HG02885 (cell line): Measurements from ENCODE around the gene DMRT3.

Source experiments
- ATAC-seq: cut with Tn5 transposase; IDR thresholded peaks from one replicate; pipeline ENCODE4 v1.9.1; 2021; ENCODE audit warnings: mild to moderate bottlenecking; ENCODE audit not compliant: unreplicated experiment, poor library complexity

DMRT3 gene, protein sequence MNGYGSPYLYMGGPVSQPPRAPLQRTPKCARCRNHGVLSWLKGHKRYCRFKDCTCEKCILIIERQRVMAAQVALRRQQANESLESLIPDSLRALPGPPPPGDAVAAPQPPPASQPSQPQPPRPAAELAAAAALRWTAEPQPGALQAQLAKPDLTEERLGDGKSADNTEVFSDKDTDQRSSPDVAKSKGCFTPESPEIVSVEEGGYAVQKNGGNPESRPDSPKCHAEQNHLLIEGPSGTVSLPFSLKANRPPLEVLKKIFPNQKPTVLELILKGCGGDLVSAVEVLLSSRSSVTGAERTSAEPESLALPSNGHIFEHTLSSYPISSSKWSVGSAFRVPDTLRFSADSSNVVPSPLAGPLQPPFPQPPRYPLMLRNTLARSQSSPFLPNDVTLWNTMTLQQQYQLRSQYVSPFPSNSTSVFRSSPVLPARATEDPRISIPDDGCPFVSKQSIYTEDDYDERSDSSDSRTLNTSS

DNA sequence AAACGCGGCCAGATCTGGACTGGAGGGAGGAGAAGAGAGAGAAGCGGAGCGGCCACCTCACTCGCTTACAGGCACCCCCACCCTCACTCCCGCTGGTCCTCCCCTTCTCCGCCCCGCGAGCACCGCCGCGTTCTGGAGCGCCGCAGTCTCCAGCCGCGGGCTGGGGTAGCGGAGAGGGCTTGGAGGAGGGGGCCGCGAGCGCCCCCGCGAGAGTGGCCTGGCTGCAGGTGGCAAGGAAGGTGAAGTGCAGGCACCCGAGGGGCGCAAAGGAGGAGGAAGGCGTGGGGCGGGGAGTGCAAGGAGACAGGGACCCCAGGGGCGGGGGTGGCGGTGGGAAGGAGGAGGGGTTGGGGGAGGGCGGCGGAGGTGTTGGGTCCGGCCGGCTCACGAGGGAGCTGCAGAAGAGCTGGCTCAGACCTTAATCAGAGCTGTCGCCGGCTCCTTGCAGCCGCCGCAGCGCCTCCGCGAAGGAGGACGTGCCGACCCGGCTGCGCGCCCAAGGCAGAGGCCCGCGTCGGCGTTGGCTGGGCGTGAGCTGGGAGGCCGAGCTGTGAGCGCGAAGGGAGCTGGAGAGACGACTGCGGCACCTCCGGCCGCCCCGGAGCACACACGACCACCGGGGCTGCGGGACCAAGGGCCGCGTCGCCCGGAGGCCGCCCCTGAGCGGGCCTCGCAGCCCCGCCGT, at the start of gene DMRT3:
TSS of gene DMRT3 (plus strand) at position 398 of the 685 bp plus-strand sequence. CDS start 347 bp downstream, outside the sequence.
- ATAC-seq, result no peak

DNA sequence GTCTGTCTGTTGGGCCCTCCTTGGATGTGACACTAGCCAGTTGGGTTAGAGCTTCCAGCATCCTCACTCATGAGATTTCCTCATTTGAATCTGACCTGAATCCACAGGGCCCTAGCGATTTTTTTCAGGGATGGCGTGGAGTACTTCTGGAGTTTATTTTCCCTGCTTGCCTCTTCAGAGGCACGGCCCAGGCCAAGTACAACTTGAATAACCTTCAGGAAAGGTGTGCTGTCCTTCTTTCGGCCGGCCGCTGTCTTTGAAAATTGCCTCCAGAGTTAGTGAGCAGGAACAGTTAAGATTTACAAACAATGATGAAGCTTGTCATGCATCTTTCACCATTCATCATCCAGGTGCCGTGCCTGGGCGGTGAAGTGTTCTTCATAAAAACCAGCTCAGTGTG, 49.5 kb upstream of the DMRT3 start:
- ATAC-seq, result no peak

DNA sequence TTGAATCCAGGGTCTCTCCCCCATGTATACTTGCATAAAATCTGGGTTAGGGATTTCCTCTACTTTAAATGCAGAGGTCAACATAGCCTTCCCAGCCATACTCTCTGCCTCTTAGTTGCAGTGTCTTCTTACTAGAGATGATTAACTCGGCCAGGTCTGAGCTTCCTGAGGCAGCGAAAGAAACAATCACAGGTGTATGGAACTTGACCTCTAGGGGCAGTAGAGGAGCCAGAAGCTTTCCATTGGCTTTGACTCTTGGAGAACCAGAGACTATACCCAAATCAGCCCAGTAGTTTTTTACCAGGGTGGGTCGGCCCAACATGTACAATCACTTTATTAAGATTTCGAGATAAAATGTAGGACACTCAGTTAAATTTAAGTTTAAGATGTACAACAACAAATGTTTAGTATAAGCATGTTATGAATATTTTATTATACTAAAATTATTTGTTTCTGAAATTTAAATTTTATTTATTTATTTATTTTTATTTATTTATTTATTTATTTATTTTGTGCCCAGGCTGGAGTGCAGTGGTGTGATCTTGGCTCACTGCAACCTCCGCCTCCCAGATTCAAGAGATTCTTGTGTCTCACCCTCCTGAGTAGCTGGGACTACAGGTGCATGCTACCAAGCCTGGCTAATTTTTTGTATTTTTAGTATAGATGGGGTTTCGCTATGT, 48.0 kb upstream of the DMRT3 start:
- ATAC-seq, result peak; percentile 68

DNA sequence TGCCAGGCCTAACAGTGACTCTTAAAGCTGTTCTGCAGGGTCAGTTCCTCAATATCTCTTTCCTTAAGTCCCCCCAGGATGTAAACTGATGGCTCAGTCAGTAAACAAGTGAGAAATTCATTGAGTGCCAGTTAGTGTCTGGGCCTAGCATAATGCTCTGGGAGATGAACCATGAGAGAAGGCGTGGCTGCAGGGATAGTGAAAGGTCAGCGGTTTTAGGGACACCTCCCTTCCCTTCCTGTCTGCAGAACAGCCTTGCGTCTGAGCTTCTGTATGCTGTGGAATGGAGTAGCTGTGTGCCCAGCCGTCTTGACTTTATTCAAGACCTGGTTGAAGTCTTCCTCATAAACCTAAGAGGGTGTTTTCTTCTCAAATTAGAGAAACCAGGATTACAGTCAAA, 46.7 kb upstream of the DMRT3 start:
- ATAC-seq, result no peak

DNA sequence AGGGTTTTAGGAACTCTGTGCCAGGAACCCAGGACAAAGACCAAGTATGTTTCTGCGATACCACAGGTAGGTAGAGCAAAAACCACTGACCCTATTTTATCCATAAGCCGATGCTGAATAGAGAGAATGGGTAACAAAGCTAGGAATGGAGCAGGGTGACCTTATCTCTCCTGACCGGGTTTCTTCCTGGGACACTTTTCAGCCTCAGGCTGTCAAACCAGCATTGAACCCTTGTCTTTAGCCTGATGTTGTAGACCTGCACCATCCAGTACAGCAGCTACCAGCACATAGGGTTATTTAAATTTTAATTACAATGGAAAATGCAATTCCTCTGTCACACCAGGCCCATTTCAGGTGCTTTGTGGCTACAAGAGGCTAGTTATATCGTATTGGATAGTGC, 43.1 kb upstream of the DMRT3 start:
- ATAC-seq, result no peak

DNA sequence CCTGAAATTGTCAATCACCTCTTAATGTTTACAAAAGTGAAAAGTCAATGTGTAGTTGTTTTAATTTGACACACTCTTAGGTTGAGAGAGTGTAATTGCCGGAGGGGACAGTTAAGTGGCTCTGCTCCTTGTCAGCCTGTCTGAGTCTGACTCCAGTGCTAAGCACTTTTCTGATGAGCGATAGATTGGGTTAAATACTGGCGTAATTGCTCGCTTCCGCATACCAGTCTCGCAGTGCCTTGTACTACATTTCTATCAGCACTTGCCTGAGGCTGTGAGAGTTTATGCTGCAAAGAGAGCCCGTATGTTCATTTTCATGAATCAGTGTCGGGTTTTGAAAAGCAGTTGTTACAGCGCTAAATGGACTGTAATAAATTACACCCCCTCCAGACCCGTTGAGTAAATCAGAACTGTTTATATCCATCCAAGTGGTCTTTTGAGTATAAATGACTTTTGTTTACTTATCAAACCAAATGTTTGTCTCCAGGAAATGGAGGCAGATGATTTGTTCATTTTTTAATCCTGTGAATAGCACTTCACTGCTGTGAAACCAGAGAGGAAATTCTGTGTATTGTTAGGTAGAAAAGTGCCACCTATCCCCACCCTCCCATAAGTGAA, 41.0 kb upstream of the DMRT3 start:
- no peak for ATAC-seq

DNA sequence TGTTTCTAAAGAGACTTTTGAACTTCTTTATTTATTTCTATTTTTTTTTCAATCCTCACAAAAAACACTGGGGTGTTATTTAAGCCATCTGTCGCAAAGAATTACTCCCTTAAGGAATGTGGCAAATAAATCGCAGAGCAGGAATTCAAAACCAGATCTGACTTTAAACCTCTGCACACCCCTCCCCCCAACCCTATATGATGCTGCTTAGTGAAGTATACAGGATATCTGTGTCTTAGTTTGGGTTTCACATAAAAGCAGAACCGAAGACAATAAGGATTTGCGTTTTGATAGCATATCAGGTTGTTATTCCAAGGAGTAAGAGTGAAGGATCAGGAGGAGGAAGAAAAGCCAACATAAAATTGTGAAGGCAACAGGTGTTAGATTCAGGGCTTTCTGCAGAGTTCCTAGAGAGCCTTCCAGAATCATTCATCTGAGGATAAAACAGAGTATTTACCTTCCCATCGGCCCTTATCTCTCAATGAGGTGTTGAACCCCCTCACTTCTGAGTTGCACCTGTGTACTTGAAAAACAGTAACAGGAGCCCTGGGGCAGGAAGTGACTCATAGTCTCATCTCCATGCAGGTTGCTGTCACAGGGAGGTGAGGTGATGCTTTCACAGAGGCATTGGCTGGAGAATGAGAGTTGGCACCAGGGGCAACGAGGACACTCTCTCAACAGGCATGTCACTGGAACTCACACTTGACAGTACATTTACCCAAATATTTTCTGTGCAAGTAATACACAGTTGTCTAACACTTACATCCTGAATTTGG, 33.5 kb upstream of the DMRT3 start:
- no peak for ATAC-seq

DNA sequence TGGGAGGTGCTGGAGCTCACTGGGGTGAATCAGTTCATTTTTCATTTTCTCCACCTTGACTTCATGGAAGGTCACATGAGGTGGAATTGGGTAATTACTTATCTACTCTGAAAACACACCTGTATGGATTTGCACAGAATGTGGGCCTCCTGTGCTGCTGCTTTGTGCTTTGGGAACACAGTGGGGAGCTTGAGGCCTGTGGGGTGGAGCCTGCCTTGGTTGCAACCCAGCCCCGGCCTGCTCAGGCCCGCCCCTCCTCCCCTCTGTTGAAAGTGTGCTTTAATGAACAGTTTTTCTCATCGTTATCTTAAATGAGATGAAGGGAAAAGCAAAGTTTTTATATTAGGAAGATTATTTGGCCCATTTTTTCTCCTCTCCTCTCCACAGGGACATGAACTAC, 28.5 kb upstream of the DMRT3 start:
- no peak for ATAC-seq

DNA sequence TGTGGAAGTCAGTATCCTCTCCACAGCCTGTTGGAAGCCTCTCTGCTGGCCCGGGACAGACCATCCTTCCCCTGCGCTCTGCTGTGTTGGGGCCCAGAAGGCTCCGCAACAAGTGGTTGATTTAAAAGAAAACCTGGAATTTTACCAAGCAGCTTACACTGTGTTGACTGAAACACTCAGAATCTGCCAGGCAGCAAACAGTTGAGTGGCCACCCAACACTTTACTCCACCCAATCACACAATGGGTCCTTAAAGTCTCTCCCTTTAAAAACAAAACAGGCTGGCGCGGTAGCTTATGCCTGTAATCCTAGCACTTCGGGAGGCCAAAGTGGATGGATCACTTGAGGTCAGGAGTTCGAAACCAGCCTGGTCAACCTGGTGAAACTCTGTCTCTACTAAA, 28.0 kb upstream of the DMRT3 start:
- no peak for ATAC-seq

DNA sequence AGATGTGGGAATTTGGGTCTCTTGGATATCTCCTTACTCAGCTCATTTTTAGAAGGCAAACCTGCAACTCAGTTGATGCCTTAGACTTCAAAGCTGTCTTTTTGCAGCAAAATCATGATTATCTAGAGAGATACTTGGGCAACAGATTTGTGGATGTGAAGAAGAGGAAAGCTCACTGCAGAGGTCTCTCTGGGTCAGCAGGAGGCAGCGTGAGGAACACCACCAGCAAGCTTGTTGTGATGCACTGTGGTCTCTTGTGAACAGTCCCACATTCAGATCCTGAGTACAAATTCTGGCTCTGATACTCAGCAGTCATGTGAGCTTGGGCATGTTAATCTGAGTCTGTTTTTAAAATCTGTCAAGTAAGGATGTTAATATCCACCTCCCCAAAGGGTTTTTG, 26.3 kb upstream of the DMRT3 start:
- ATAC-seq, result no peak

DNA sequence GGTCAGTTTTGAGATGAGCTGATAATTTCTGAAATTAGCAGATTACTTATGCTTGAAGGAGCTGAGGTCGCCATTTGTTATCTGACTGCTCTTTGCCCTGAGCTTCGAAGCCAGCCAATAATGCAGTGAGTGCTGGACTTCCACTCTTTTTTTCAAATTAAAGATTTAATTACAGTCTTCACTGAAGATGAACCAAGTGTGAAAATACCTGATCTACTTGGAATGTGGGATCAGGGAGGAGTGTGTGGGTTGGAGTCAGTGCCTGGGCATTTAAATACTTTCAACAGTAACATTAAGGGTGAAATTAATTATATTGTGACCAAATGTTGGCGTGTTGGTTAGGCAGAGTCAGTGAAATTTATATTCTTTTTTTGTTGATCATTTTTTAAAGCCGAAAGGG, 23.9 kb upstream of the DMRT3 start:
- no peak for ATAC-seq

DNA sequence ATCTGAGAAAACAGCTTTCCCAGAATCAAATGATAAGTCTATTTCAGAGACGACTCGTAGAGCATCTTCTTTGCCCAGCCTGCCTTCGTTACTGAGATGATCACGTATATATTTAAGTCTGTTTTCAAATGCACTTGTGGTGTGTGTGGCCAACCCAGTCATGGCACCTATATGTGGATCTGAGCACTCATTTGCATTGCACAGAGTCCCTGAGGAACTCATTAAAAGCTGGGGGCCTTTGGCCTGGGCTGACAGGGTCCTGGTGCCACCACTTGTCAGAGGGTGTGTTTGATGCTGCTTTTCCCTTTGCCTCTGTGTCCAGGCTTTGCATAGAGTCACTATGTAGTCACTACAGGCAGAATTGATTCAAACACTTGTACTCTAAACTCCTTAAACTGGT, 17.4 kb upstream of the DMRT3 start:
- ATAC-seq, result no peak

DNA sequence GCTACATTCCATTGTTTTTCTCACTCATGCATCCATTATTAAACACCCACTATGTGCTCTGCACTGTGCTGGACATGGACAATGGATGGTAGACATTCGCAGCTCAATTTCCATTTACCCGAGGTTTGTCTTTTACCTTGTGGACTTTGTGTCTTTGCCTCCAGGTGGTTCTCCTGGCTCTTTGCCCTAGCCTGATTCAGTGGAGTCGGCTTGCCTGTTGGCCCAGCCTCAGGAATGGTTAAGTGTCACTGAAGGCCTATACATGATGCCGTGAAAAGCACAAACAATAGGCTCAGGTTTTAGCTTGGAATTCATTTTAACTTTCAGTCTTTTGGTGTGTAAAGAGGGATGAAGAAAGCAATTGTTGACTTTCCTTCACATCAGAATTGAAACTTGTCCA, 16.5 kb upstream of the DMRT3 start:
- ATAC-seq, result no peak

DNA sequence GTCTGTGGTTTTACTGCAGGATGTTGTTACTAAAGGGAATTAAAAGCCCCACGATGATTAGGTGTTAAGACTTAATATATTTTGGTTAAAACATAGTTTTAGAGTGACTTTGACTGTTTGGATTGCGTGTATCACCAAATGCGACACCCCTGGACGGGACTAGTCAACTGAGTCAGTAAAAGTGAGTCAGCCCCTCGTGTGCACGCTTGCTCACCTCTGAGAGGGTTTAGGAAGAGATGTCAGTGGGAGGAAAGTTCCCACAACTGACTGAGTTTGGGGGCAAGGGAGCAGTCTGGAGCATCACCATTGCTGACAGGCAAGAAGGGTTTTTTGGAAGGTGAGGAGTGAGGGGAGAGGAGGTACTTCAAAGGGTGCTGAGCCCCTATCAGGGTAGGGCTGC, 14.4 kb upstream of the DMRT3 start:
- no peak for ATAC-seq

DNA sequence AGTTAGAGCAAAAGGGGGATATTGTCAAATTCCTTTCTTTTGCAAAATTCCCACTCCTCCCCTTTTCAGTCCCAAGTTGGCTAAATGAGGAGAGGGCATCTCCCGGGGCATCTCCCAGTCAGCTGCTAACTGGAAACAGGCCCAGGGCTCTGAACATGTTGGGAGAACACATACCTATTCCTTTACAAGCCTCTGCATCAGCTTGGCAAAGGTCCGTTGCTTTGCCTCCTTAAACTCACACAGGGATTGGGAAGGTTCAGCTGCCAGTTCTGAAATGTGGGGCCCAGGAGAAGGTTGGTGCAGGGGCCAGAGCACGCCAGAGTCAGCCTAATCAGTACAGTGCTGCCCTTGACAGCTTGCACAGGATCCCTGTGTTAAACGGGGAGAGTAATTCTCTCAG, 11.0 kb upstream of the DMRT3 start:
- no peak for ATAC-seq

DNA sequence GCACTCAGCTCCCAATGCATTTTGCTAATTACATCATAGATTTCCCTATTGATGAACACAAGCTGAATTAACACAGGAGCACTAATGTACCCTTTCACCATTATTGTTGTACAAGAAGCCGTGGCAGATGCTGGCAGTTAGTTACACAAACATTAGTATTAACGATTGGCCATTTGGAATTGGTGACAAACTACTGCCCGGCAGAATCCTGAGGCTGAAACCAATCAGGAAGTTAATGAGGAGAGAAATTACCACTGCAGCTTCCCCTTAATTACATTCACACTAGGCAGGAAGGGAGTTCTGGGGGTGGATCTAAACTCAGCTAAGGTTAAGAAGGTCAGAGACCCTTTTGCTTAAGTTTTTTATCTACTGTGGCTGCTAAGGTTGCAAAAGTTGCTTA, 9.6 kb upstream of the DMRT3 start:
- no peak for ATAC-seq

DNA sequence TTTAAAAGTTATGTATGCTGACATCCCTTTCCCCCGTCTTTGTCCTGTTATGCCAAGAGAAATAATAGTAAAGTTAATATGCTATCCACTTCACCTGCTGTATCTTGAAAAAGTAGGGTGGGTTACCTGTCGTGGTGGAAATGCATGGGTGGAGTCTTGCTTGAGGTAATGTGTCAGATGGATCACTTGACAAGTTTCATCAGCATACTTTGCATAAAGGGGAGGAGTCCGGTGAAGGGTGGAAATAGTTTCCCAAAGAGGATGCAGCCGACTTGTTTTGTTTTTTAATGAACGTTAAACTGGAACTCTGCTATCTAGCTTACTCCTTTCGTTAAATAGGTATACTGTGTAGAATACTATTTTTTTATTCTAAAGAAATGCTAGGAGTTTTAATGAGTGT, 9.0 kb upstream of the DMRT3 start:
- no peak for ATAC-seq

DNA sequence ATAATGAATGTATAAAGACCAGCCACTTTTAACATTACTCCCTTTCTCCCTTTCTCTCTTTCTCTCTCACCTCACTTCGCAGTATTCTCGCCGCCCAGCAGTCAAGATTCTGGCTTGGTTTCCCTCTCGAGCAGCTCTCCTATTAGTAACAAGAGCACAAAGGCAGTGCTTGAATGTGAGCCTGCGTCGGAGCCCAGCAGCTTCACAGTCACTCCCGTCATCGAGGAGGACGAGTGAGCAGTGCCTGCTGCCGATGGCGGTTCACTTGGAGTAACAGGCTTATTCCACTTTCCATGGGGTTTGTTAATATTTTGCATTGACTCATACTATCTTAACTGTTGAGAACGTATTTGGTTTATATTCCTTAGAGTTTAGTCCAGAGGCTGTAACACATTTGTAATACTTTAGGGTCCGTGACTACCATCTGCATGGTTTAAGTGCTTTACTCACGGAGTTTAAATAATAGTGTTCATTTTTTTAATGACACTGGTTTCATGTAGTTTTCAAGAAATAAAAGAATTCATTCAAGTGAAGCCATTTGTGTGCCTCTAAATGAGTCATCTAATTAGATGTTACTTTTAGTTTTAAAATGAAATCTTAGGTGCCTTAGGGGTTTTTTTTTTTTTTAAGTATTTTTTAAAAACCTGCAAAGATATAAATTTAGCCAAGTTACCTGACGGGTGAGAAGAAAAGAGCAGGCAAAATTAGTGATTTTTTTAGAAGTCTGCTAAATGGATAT, 8.4 kb upstream of the DMRT3 start:
- ATAC-seq, result no peak
